ENCODE measurements around the gene MTHFD2L.
"Not testable (repeated sequence)": the region's sequence is repeated elsewhere in the genome, so short reads cannot be mapped to it uniquely, and the experiment has no call there.

The MTHFD2L gene

GRCh38 chr4:74157561-74158465 lies at the start of gene MTHFD2L:
Gene MTHFD2L (plus strand): TSS chr4:74158118. CDS start chr4:74158139, 21 bp downstream.
- peak; percentile 57 to 65 for DNase-seq (ENCODE audit: low read depth in 2 of 2)

- no peak for DNase-seq (ENCODE audit: low read depth in 2 of 2)
Measured at GRCh38 chr4:74108457-74109115, 49.3 kb upstream of the MTHFD2L start.

GRCh38 chr4:74109116-74109869 lies 48.6 kb upstream of the MTHFD2L start:
- no peak for DNase-seq (ENCODE audit: low read depth in 2 of 2)

GRCh38 chr4:74109870-74110605 lies 47.9 kb upstream of the MTHFD2L start:
- DNase-seq (ENCODE audit: low read depth in 2 of 2): no peak

- no peak for DNase-seq (ENCODE audit: low read depth in 2 of 2)
Measured at GRCh38 chr4:74110670-74111069, 47.2 kb upstream of the MTHFD2L start.

GRCh38 chr4:74111306-74111975 lies 46.5 kb upstream of the MTHFD2L start:
- no peak for DNase-seq (ENCODE audit: low read depth in 2 of 2)

GRCh38 chr4:74111990-74112389 lies 45.9 kb upstream of the MTHFD2L start:
- DNase-seq (ENCODE audit: low read depth in 2 of 2): no peak

- no peak for DNase-seq (ENCODE audit: low read depth in 2 of 2)
Measured at GRCh38 chr4:74112399-74113105, 45.4 kb upstream of the MTHFD2L start.

GRCh38 chr4:74114234-74114633 lies 43.7 kb upstream of the MTHFD2L start:
- no peak for DNase-seq (ENCODE audit: low read depth in 2 of 2)

- no peak for DNase-seq (ENCODE audit: low read depth in 2 of 2)
Measured at GRCh38 chr4:74117024-74117534, 40.8 kb upstream of the MTHFD2L start.

- no peak for DNase-seq (ENCODE audit: low read depth in 2 of 2)
Measured at GRCh38 chr4:74118600-74119338, 39.1 kb upstream of the MTHFD2L start.

- DNase-seq (ENCODE audit: low read depth in 2 of 2): no peak
Measured at GRCh38 chr4:74120086-74120485, 37.8 kb upstream of the MTHFD2L start.

- no peak for DNase-seq (ENCODE audit: low read depth in 2 of 2)
Measured at GRCh38 chr4:74121643-74122579, 36.0 kb upstream of the MTHFD2L start.

- no peak for DNase-seq (ENCODE audit: low read depth in 2 of 2)
Measured at GRCh38 chr4:74123065-74123728, 34.7 kb upstream of the MTHFD2L start.

GRCh38 chr4:74125029-74125428 lies 32.9 kb upstream of the MTHFD2L start:
- no peak for DNase-seq (ENCODE audit: low read depth in 2 of 2)

GRCh38 chr4:74127745-74128144 lies 30.2 kb upstream of the MTHFD2L start:
- DNase-seq (ENCODE audit: low read depth in 2 of 2): no peak

- not testable (repeated sequence) for DNase-seq (ENCODE audit: low read depth in 2 of 2)
Measured at GRCh38 chr4:74130843-74131242, 27.1 kb upstream of the MTHFD2L start.

- not testable (repeated sequence) for DNase-seq (ENCODE audit: low read depth in 2 of 2)
Measured at GRCh38 chr4:74132188-74132587, 25.7 kb upstream of the MTHFD2L start.

Data from stimulated activated CD8-positive, alpha-beta memory T cell treated with anti-CD3 and anti-CD28 coated beads, Interleukin-7, amount 100 ng/mL, for 1 hour (primary cell).